A673 (cell line): Measurements from ENCODE around the gene TIAM1. TPM values are rescaled to one million over a fixed set of nuclear protein-coding genes. Genes with fewer than 3 reads are reported as not detected.

ENCODE experiments used
- BruUV-seq: library from RNA; stranded (reverse); fragments of 400-500 nt; replicated peaks from 2 replicates; lab custom pipeline; 2021; lab: Mats Ljungman, UMichigan
- CTCF ChIA-PET: fragments of 300-600 bp; sonication (Branson Sonifier 250); formaldehyde crosslinking; loops from one replicate; lab custom pipeline; 2022; ENCODE audit warnings: antibody characterized with exemption; lab: Charles Lee
- POLR2A ChIA-PET: fragments of 300-600 bp; sonication (Branson Sonifier 250); formaldehyde crosslinking; loops from one replicate; lab custom pipeline; 2022; ENCODE audit warnings: antibody characterized with exemption; ENCODE audit not compliant: low non-redundant PET; lab: Charles Lee
- DNase-seq: peaks from one replicate; pipeline ENCODE4 v3.0.0-alpha.2; 2015; ENCODE audit warnings: low spot score
- H3K27ac ChIP-seq: fragments of 200-600 bp; sonication (generic); 2 replicates; pipeline ENCODE4 v1.5.1; 2016; ENCODE audit warnings: mixed run types, low read depth, mild to moderate bottlenecking, mixed read lengths, antibody characterized with exemption, low read length; ENCODE audit not compliant: poor library complexity, severe bottlenecking
- H3K27me3 ChIP-seq: fragments of 200-600 bp; sonication (generic); replicated peaks from 2 replicates; pipeline ENCODE4 v1.6.1; 2017; ENCODE audit warnings: mixed run types, low read depth, mild to moderate bottlenecking, mixed read lengths, antibody characterized with exemption, low read length; ENCODE audit not compliant: insufficient read depth, poor library complexity
- H3K36me3 ChIP-seq: fragments of 200-600 bp; sonication (generic); 2 replicates; pipeline ENCODE4 v1.6.1; 2016; ENCODE audit warnings: mixed run types, mild to moderate bottlenecking, mixed read lengths, antibody characterized with exemption, low read length; ENCODE audit not compliant: insufficient read depth, poor library complexity, severe bottlenecking
- H3K4me1 ChIP-seq: fragments of 200-600 bp; sonication (generic); 2 replicates; pipeline ENCODE4 v1.6.1; 2017; ENCODE audit warnings: mixed run types, mild to moderate bottlenecking, mixed read lengths, antibody characterized with exemption, low read length; ENCODE audit not compliant: insufficient read depth, poor library complexity, severe bottlenecking
- H3K4me3 ChIP-seq: fragments of 200-600 bp; sonication (generic); 2 replicates; pipeline ENCODE4 v1.5.1; 2016; ENCODE audit warnings: low read depth, mixed run types, mild to moderate bottlenecking, mixed read lengths, low read length; ENCODE audit not compliant: poor library complexity, severe bottlenecking
- H3K9me3 ChIP-seq: fragments of 200-600 bp; sonication (generic); 2 replicates; pipeline ENCODE4 v1.6.1; 2016; ENCODE audit warnings: mixed run types, low read depth, mild to moderate bottlenecking, mixed read lengths, antibody characterized with exemption, low read length; ENCODE audit not compliant: poor library complexity, severe bottlenecking
- EZH2 ChIP-seq: fragments of 200-600 bp; sonication (generic); IDR thresholded peaks from 2 replicates; pipeline ENCODE4 v1.6.1; 2017; ENCODE audit warnings: borderline replicate concordance, low read depth, mild to moderate bottlenecking, mixed read lengths, antibody characterized with exemption, low read length; ENCODE audit not compliant: poor library complexity, severe bottlenecking
- intact Hi-C: fragments of 100-400 bp; cut with micrococcal nuclease; formaldehyde crosslinking; loops from one replicate; pipeline ENCODE4 v1.10.0; 2022; ENCODE audit not compliant: unreplicated experiment
- total RNA-seq: library from RNA; stranded (reverse); gene quantifications from 2 replicates; pipeline ENCODE4 v1.2.3, GENCODE V29; 2021
- TF ChIP-seq, protein P1 (sequence below): fragments of 300-800, 200-600 bp; sonication (generic); conservative IDR thresholded peaks from 2 replicates; pipeline ENCODE4 v1.5.1; 2017; ENCODE audit warnings: low read depth, mild to moderate bottlenecking, antibody characterized with exemption, low read length, moderate library complexity, mixed read lengths

TIAM1 gene
- total RNA-seq, 1 experiment from 2014 or later = 9.6 TPM

DNA sequence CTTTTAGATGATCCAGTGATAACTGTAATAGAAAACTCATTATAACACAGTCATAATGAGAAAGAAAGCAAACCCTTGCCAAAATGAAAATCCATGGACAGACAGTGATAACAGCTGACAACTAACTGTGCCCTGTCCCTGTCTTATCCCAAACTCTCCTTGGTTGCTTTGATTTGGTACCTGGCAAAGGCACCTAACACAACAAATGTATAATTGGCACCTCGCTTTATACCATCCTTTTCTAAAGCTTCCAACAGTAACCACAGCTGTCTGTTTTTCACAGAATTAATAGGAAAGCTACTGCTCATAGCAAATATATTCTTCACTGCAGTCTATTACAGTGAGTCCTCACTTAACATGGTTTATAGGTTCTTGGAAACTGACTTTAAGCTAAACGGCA is 187.4 kb downstream of the TIAM1 start:
- no peaks in the 10 kb centered on the region for H3K36me3 ChIP-seq
- H3K9me3 ChIP-seq = peaks cover 13% of the 10 kb centered on the region
- no peak overlapping the region for H3K4me3 ChIP-seq
- no peak overlapping the region for H3K27ac ChIP-seq
- H3K4me1 ChIP-seq = peaks cover 10% of the 10 kb centered on the region
- no TSS peak for BruUV-seq
- no peak for TF ChIP-seq EZH2
- TF ChIP-seq, protein P1, sequence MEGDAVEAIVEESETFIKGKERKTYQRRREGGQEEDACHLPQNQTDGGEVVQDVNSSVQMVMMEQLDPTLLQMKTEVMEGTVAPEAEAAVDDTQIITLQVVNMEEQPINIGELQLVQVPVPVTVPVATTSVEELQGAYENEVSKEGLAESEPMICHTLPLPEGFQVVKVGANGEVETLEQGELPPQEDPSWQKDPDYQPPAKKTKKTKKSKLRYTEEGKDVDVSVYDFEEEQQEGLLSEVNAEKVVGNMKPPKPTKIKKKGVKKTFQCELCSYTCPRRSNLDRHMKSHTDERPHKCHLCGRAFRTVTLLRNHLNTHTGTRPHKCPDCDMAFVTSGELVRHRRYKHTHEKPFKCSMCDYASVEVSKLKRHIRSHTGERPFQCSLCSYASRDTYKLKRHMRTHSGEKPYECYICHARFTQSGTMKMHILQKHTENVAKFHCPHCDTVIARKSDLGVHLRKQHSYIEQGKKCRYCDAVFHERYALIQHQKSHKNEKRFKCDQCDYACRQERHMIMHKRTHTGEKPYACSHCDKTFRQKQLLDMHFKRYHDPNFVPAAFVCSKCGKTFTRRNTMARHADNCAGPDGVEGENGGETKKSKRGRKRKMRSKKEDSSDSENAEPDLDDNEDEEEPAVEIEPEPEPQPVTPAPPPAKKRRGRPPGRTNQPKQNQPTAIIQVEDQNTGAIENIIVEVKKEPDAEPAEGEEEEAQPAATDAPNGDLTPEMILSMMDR = no peak
- no peaks in the 10 kb centered on the region for H3K27me3 ChIP-seq
- ChIA-PET CTCF (no interaction called here), POLR2A (no interaction called here)
- intact Hi-C loops = no loop called here
- no peak for DNase-seq

DNA sequence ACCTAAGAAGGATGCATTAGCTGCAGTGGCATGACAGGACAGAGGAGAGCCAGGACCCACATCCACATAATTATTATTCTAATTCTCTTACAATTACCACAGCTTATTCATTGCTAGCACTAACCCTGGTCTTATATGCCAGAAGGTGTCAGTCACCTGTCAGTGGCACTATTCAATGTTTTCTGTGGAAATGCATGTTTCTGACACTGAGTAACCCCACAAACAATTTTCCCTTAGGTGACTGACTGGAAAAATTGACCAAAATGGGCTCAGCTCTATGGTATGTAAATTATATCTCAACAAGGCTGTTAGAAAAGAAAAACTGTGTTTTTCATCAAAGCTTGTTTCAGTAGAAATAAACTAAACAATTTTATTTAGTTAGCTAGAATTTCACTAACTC is 187.9 kb downstream of the TIAM1 start:
- CTCF ChIA-PET = no interaction called here
- no peak overlapping the region for H3K4me3 ChIP-seq
- no TSS peak for BruUV-seq

DNA sequence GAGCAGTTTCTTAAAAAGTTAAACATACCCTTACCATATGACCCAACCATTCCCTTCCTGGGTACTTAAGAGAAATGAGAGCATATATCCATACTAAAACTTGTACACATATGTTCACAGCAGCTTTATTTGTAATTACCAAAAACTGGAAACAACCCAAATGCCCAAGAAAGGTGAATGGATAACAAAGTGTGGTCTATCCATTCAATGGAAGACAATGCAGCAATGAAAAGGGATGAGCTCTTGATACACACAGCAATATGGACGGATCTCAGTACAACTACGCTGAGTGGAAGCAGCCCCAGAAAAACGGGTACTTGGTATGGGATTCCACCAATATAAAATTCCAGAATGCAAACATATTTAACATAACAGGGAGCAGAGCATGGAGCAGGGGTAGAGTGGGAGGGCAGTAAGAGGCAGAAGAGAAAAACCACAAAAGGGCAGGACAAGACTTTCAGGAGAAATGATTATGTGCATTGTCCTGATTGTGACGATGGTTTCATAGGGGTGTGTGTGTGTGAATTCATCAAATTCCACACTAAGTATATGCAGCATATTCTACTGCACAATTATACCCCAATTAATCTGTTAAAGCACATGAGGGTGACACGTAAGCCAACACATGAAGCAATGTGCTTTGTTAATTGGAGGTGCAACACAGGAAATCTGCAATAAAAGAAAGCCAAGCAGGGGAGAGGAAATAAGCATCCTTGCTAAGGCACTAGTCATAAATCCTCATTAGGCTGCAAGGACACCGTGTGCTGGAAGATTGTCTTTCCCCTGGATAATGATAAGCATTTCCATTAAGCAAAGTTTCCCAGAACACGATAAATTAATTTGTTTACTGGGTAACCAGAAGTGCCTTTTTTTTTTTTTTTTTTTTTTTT is 192.7 kb downstream of the TIAM1 start:
- H3K27ac ChIP-seq = no peak overlapping the region
- intact Hi-C loops = no loop called here
- H3K4me3 ChIP-seq = no peak overlapping the region
- H3K9me3 ChIP-seq = peaks cover 3% of the 10 kb centered on the region
- peak; percentile 73 for DNase-seq
- no TSS peak for BruUV-seq
- ChIA-PET CTCF (no interaction called here), POLR2A (no interaction called here)
- H3K27me3 ChIP-seq = no peaks in the 10 kb centered on the region
- no peak for TF ChIP-seq EZH2
- no peaks in the 10 kb centered on the region for H3K36me3 ChIP-seq
- H3K4me1 ChIP-seq = no peaks in the 10 kb centered on the region

More for the DNA sequence above, 187.9 kb downstream of the TIAM1 start:
- intact Hi-C loops = no loop called here
- Histone ChIP-seq H3K9me3 (peaks cover 13% of the 10 kb centered on the region), H3K27me3 (no peaks in the 10 kb centered on the region), H3K27ac (no peak overlapping the region), H3K36me3 (no peaks in the 10 kb centered on the region), H3K4me1 (peaks cover 10% of the 10 kb centered on the region)
- DNase-seq = no peak
- TF ChIP-seq, protein P1 = no peak
- TF ChIP-seq EZH2 = no peak
- POLR2A ChIA-PET = no interaction called here
